Gastroesophageal sphincter (tissue), 4 donors: ENCODE results near the gene JUN. TPM values are rescaled to one million over a fixed set of nuclear protein-coding genes. Genes with fewer than 3 reads are reported as not detected.
A peak's percentile ranks its signal among the peaks of the same experiment; 100 is the strongest.

ENCODE experiments used
- ATAC-seq: fragments of 150-250 bp; one replicate; pipeline ENCODE4 v1.9.1; 2016; ENCODE audit warnings: mild to moderate bottlenecking, moderate library complexity
- H3K27ac ChIP-seq, 4 donors: fragments of 200-600 bp; sonication (generic) in 3 of 4; 1 replicate in 3 of 4; 2 replicates in 1 of 4; pipeline ENCODE4 v1.5.1; 2016 to 2019
- H3K27me3 ChIP-seq: fragments of 200-600 bp; sonication (generic); one replicate; pipeline ENCODE4 v1.5.1; 2019
- H3K36me3 ChIP-seq, 2 donors: fragments of 200-600 bp; sonication (generic); one replicate each; pipeline ENCODE4 v1.5.1; 2019; ENCODE audit warnings: control low read depth in 1 of 2
- H3K4me1 ChIP-seq, 3 donors: fragments of 200-600 bp; sonication (generic); 1 replicate in 2 of 3; 2 replicates in 1 of 3; pipeline ENCODE4 v1.5.1; 2016 to 2019; ENCODE audit warnings: control low read depth in 2 of 3
- H3K4me3 ChIP-seq, 2 donors: fragments of 200-600 bp; sonication (generic); one replicate each; pipeline ENCODE4 v1.5.1; 2019; ENCODE audit warnings: mild to moderate bottlenecking in 1 of 2, moderate library complexity in 1 of 2
- H3K9me3 ChIP-seq, 3 donors: fragments of 200-600 bp; sonication (generic); one replicate each; pipeline ENCODE4 v1.5.1; 2017 to 2019; ENCODE audit warnings: control low read depth in 2 of 3
- CTCF ChIP-seq, 4 experiments: fragments of 200-600 bp in 2 of 4; fragments of 450-650 bp in 2 of 4; sonication (generic) in 1 of 4; IDR thresholded peaks; one replicate each; pipeline ENCODE4 v1.5.1; 2017 to 2019; ENCODE audit warnings: antibody characterized with exemption in 4 of 4, mild to moderate bottlenecking in 2 of 4, moderate library complexity in 2 of 4
- EP300 ChIP-seq: sonication (generic); formaldehyde crosslinking; IDR thresholded peaks from one replicate; pipeline ENCODE4 v1.6.1; 2017; ENCODE audit warnings: antibody characterized with exemption, mild to moderate bottlenecking
- POLR2A ChIP-seq, 2 donors: fragments of 450-650 bp; IDR thresholded peaks; one replicate each; pipeline ENCODE4 v1.6.1; 2017; ENCODE audit warnings: antibody characterized with exemption in 2 of 2, mild to moderate bottlenecking in 2 of 2, moderate library complexity in 1 of 2
- POLR2AphosphoS5 ChIP-seq: sonication (generic); formaldehyde crosslinking; IDR thresholded peaks from one replicate; pipeline ENCODE4 v1.6.1; 2017; ENCODE audit warnings: antibody characterized with exemption
- WGBS, 2 donors: methylation state at CpG; one replicate each; pipeline ENCODE4 v1.1.5; 2018; ENCODE audit warnings: low coverage in 1 of 2; 5-methylcytosine and 5-hydroxymethylcytosine counted together
- total RNA-seq, 4 donors: library from RNA; depleted of rRNA; stranded (reverse); fragments of >200 nt; gene quantifications; one replicate each; pipeline ENCODE4 v1.1.0, GENCODE V29; 2016

The JUN gene
- total RNA-seq: 100 to 1,000 TPM; 102 to 145 (median 105) TPM

- no peaks in the 10 kb centered on the region for H3K36me3 ChIP-seq
- peak; percentile 89 for ATAC-seq
- peak within 1 kb of the TSS; percentile 96 to 100 (median 99) for H3K27ac ChIP-seq
- H3K9me3 ChIP-seq: no peaks in the 10 kb centered on the region
- H3K27me3 ChIP-seq: no peaks in the 10 kb centered on the region
- TF ChIP-seq POLR2AphosphoS5 (peak; percentile 100), POLR2A (IDR thresholded peaks at IDR 0.05) (peak in 1 of 2 donors; percentile 82), EP300 (no peak), CTCF (IDR thresholded peaks at IDR 0.05) (peak in 3 of 4 experiments; percentile 24 to 52 (median 29))
- WGBS, 2 donors: 0% methylated on average over 4 of the region's 57 CpGs; no CpG with 5 or more reads in 1 of the 2 donors
- peak within 1 kb of the TSS; percentile 70 to 74 for H3K4me3 ChIP-seq
- peaks cover 0 to 34% (median 3%) of the 10 kb centered on the region in 3 donors for H3K4me1 ChIP-seq
Observed at GRCh38 chr1:58783993-58784757, at the start of gene JUN. TSS of gene JUN (minus strand) at chr1:58784047. CDS start at chr1:58783070, 977 bp downstream.

DNA sequence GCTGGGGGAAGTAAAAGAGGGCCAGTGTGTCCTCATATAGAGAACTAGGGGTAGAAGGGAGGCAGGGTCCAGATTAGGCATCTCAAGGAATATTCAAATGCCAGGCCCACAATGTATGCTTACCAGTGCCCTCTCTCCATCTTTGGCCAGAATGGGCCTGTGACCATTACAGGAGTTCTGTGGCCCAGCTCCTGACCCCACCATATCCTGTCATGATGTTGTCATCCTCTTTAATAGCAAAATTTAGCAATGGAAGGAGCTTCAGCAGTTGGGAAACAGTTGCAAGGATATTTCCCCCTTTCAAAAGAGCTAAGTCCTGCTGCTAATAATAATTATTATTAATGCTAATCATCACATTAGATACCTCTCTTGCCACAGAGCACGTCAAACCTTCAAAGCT lies 49.3 kb upstream of the JUN start:
- Histone ChIP-seq H3K4me1 (no peaks in the 10 kb centered on the region), H3K27ac (no peak overlapping the region), H3K4me3 (no peak overlapping the region), H3K27me3 (no peaks in the 10 kb centered on the region), H3K36me3 (no peaks in the 10 kb centered on the region), H3K9me3 (peaks cover 0 to 3% (median 0%) of the 10 kb centered on the region in 3 donors)
- ATAC-seq: no peak
- 100% methylated on average over 1 of the region's 1 CpG for WGBS, 2 donors
- TF ChIP-seq POLR2AphosphoS5 (no peak), CTCF (IDR thresholded peaks at IDR 0.05) (no peak), POLR2A (IDR thresholded peaks at IDR 0.05) (no peak), EP300 (no peak)

DNA sequence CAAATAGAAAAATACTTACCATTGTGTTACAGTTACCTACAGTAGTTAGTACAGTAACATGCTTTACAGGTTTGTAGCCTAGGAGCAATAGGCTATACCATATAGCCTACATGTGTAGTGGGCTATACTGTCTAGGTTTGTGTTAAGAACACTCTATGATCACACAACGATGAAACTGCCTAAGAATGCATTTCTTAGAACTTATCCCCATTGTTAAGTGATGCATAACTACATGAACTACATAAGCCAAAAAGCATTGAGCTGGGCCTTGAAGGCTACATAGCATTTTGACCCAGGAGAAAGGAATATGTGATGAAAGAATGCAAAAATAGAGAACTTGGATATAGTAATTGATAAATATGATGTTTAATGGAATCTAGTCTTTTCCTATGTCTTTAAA lies 46.4 kb upstream of the JUN start:
- no peak overlapping the region for H3K27ac ChIP-seq
- H3K36me3 ChIP-seq: no peaks in the 10 kb centered on the region
- ATAC-seq: no peak
- H3K27me3 ChIP-seq: no peaks in the 10 kb centered on the region
- no peaks in the 10 kb centered on the region for H3K4me1 ChIP-seq
- WGBS, 2 donors: 79 to 100% methylated on average over 1 of the region's 1 CpG
- no peak overlapping the region for H3K4me3 ChIP-seq
- peaks cover 0 to 19% (median 2%) of the 10 kb centered on the region in 3 donors for H3K9me3 ChIP-seq
- no peak for TF ChIP-seq EP300
- TF ChIP-seq POLR2AphosphoS5: no peak
- no peak for TF ChIP-seq POLR2A (IDR thresholded peaks at IDR 0.05)
- TF ChIP-seq CTCF (IDR thresholded peaks at IDR 0.05): no peak

GRCh38 chr1:58829866-58830265 lies 46.0 kb upstream of the JUN start:
- WGBS, 2 donors: 71 to 73% methylated on average over 1 of the region's 1 CpG
- Histone ChIP-seq H3K36me3 (no peaks in the 10 kb centered on the region), H3K27ac (no peak overlapping the region), H3K4me3 (no peak overlapping the region), H3K9me3 (peaks cover 0 to 19% (median 2%) of the 10 kb centered on the region in 3 donors), H3K27me3 (no peaks in the 10 kb centered on the region), H3K4me1 (no peaks in the 10 kb centered on the region)
- ATAC-seq: no peak
- TF ChIP-seq POLR2A (IDR thresholded peaks at IDR 0.05) (no peak), CTCF (IDR thresholded peaks at IDR 0.05) (no peak), EP300 (no peak), POLR2AphosphoS5 (no peak)

DNA sequence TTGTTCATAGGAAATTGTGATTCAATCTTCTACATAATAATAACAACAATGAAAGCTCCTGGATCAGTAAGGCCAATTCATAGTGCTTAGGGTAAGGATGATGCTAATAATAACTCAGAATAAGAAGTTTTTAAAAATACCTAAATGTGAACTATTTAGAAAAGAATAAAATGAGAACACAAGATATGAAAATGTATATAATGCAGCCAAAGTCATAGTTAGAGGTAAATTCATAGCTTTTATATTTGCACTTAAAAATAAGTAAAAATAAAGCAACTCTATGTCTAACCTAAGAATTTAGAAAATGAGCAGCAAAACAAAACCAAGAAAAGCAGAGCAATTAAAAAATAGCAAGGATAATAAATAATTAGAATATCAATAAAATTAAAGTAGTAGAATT lies 43.5 kb upstream of the JUN start:
- H3K27ac ChIP-seq: no peak overlapping the region
- H3K4me1 ChIP-seq: no peaks in the 10 kb centered on the region
- H3K36me3 ChIP-seq: no peaks in the 10 kb centered on the region
- TF ChIP-seq EP300 (no peak), POLR2A (IDR thresholded peaks at IDR 0.05) (no peak), POLR2AphosphoS5 (no peak)
- H3K4me3 ChIP-seq: no peak overlapping the region
- no peaks in the 10 kb centered on the region for H3K27me3 ChIP-seq
- no peak for ATAC-seq
- H3K9me3 ChIP-seq: peaks cover 0 to 19% (median 2%) of the 10 kb centered on the region in 3 donors
